HG03175 (cell line): ENCODE data around the gene HPCAL1.
"Not testable (repeated sequence)": the region's sequence is repeated elsewhere in the genome, so short reads cannot be mapped to it uniquely, and the experiment has no call there.

Experiments
- ATAC-seq: cut with Tn5 transposase; IDR thresholded peaks from one replicate; pipeline ENCODE4 v1.9.1; 2021; ENCODE audit warnings: mild to moderate bottlenecking, moderate library complexity; ENCODE audit not compliant: unreplicated experiment

The HPCAL1 gene

GRCh38 chr2:10283106-10284062, 19.3 kb upstream of the HPCAL1 start:
- ATAC-seq: no peak

GRCh38 chr2:10284108-10284870, 18.4 kb upstream of the HPCAL1 start:
- ATAC-seq: no peak

- no peak for ATAC-seq
Measured at GRCh38 chr2:10285191-10285555, 17.5 kb upstream of the HPCAL1 start.

- no peak for ATAC-seq
Measured at GRCh38 chr2:10285556-10286198, 17.0 kb upstream of the HPCAL1 start.

- no peak for ATAC-seq
Measured at GRCh38 chr2:10286216-10287037, 16.3 kb upstream of the HPCAL1 start.

- no peak for ATAC-seq
Measured at GRCh38 chr2:10287761-10288160, 14.9 kb upstream of the HPCAL1 start.

- ATAC-seq: no peak
Measured at GRCh38 chr2:10288606-10289005, 14.1 kb upstream of the HPCAL1 start.

GRCh38 chr2:10289352-10289751, 13.4 kb upstream of the HPCAL1 start:
- ATAC-seq: no peak

GRCh38 chr2:10289891-10290290, 12.8 kb upstream of the HPCAL1 start:
- ATAC-seq: no peak

GRCh38 chr2:10291376-10291775, 11.3 kb upstream of the HPCAL1 start:
- not testable (repeated sequence) for ATAC-seq

GRCh38 chr2:10292033-10292432, 10.7 kb upstream of the HPCAL1 start:
- no peak for ATAC-seq

GRCh38 chr2:10293603-10294002, 9.1 kb upstream of the HPCAL1 start:
- no peak for ATAC-seq

- no peak for ATAC-seq
Measured at GRCh38 chr2:10294077-10294476, 8.6 kb upstream of the HPCAL1 start.

GRCh38 chr2:10295649-10296048, 7.1 kb upstream of the HPCAL1 start:
- ATAC-seq: not testable (repeated sequence)

GRCh38 chr2:10296142-10296541, 6.6 kb upstream of the HPCAL1 start:
- no peak for ATAC-seq

GRCh38 chr2:10297191-10297830, 5.4 kb upstream of the HPCAL1 start:
- ATAC-seq: no peak

- ATAC-seq: no peak
Measured at GRCh38 chr2:10297959-10298531, 4.7 kb upstream of the HPCAL1 start.

GRCh38 chr2:10298777-10299176, 3.9 kb upstream of the HPCAL1 start:
- ATAC-seq: not testable (repeated sequence)

- no peak for ATAC-seq
Measured at GRCh38 chr2:10300328-10300920, 2.3 kb upstream of the HPCAL1 start.
